ENCODE measurements around the gene KLHDC7B.
"Not testable (repeated sequence)": the region's sequence is repeated elsewhere in the genome, so short reads cannot be mapped to it uniquely, and the experiment has no call there.

Gene KLHDC7B

GRCh38 chr22:50531546-50531961 lies 14.1 kb upstream of the KLHDC7B start:
- H3K27ac Mint-ChIP-seq: peak overlapping the region; percentile 100
- H3K9me3 Mint-ChIP-seq: no peaks in the 10 kb centered on the region
- peak; percentile 63 for ATAC-seq
- H3K36me3 Mint-ChIP-seq: peaks cover 12% of the 10 kb centered on the region
- peak overlapping the region; percentile 97 for H3K4me3 Mint-ChIP-seq
- H3K27me3 Mint-ChIP-seq: no peaks in the 10 kb centered on the region
- H3K4me1 Mint-ChIP-seq: peaks cover 62% of the 10 kb centered on the region

GRCh38 chr22:50531962-50532674 lies 13.6 kb upstream of the KLHDC7B start:
- Mint-ChIP-seq H3K27me3 (no peaks in the 10 kb centered on the region), H3K4me1 (peaks cover 56% of the 10 kb centered on the region)

GRCh38 chr22:50532824-50533796 lies 12.6 kb upstream of the KLHDC7B start:
- no peaks in the 10 kb centered on the region for H3K27me3 Mint-ChIP-seq
- H3K4me3 Mint-ChIP-seq: peak overlapping the region; percentile 97
- no peak for ATAC-seq
- peaks cover 52% of the 10 kb centered on the region for H3K4me1 Mint-ChIP-seq
- peaks cover 8% of the 10 kb centered on the region for H3K36me3 Mint-ChIP-seq
- peak overlapping the region; percentile 100 for H3K27ac Mint-ChIP-seq
- H3K9me3 Mint-ChIP-seq: no peaks in the 10 kb centered on the region

More at GRCh38 chr22:50531962-50532674, 13.6 kb upstream of the KLHDC7B start:
- Mint-ChIP-seq H3K36me3 (peaks cover 12% of the 10 kb centered on the region), H3K9me3 (no peaks in the 10 kb centered on the region), H3K27ac (peak overlapping the region; percentile 100), H3K4me3 (peak overlapping the region; percentile 97)
- ATAC-seq: no peak

GRCh38 chr22:50533856-50534711 lies 11.6 kb upstream of the KLHDC7B start:
- H3K9me3 Mint-ChIP-seq, ATAC-seq, H3K27me3 Mint-ChIP-seq, H3K36me3 Mint-ChIP-seq: not testable (repeated sequence)
- H3K27ac Mint-ChIP-seq: peak overlapping the region; percentile 100
- peak overlapping the region; percentile 97 for H3K4me3 Mint-ChIP-seq
- peaks cover 48% of the 10 kb centered on the region for H3K4me1 Mint-ChIP-seq

GRCh38 chr22:50535113-50535512 lies 10.6 kb upstream of the KLHDC7B start:
- H3K27ac Mint-ChIP-seq: peak overlapping the region; percentile 100
- no peaks in the 10 kb centered on the region for H3K9me3 Mint-ChIP-seq
- H3K27me3 Mint-ChIP-seq: no peaks in the 10 kb centered on the region
- no peak for ATAC-seq
- no peaks in the 10 kb centered on the region for H3K36me3 Mint-ChIP-seq
- peaks cover 58% of the 10 kb centered on the region for H3K4me1 Mint-ChIP-seq
- H3K4me3 Mint-ChIP-seq: peak overlapping the region; percentile 73

GRCh38 chr22:50536226-50536625 lies 9.5 kb upstream of the KLHDC7B start:
- no peaks in the 10 kb centered on the region for H3K27me3 Mint-ChIP-seq
- ATAC-seq: no peak
- H3K36me3 Mint-ChIP-seq: no peaks in the 10 kb centered on the region
- no peak overlapping the region for H3K4me3 Mint-ChIP-seq
- peaks cover 69% of the 10 kb centered on the region for H3K4me1 Mint-ChIP-seq
- H3K27ac Mint-ChIP-seq: no peak overlapping the region
- no peaks in the 10 kb centered on the region for H3K9me3 Mint-ChIP-seq

- Mint-ChIP-seq H3K36me3 (no peaks in the 10 kb centered on the region), H3K4me3 (no peak overlapping the region), H3K4me1 (peaks cover 74% of the 10 kb centered on the region), H3K27me3 (no peaks in the 10 kb centered on the region), H3K9me3 (no peaks in the 10 kb centered on the region), H3K27ac (peak overlapping the region; percentile 88)
- ATAC-seq: no peak
Measured at GRCh38 chr22:50537765-50538164, 7.9 kb upstream of the KLHDC7B start.

- Mint-ChIP-seq H3K27me3 (no peaks in the 10 kb centered on the region), H3K4me1 (peaks cover 64% of the 10 kb centered on the region), H3K36me3 (no peaks in the 10 kb centered on the region), H3K27ac (peak overlapping the region; percentile 88), H3K9me3 (no peaks in the 10 kb centered on the region), H3K4me3 (no peak overlapping the region)
- ATAC-seq: no peak
Measured at GRCh38 chr22:50540381-50540780, 5.3 kb upstream of the KLHDC7B start.

- not testable (repeated sequence) for H3K36me3 Mint-ChIP-seq, H3K27me3 Mint-ChIP-seq, ATAC-seq, H3K9me3 Mint-ChIP-seq
- Mint-ChIP-seq H3K4me1 (peaks cover 62% of the 10 kb centered on the region), H3K4me3 (peak overlapping the region; percentile 67), H3K27ac (peak overlapping the region; percentile 88)
Measured at GRCh38 chr22:50541667-50542026, 4.1 kb upstream of the KLHDC7B start.

- ATAC-seq: peak; percentile 66
- peaks cover 63% of the 10 kb centered on the region for H3K4me1 Mint-ChIP-seq
Measured at GRCh38 chr22:50542416-50542927, 3.2 kb upstream of the KLHDC7B start.

GRCh38 chr22:50544078-50544745 lies 1.5 kb upstream of the KLHDC7B start:
- H3K36me3 Mint-ChIP-seq: no peaks in the 10 kb centered on the region
- no peaks in the 10 kb centered on the region for H3K27me3 Mint-ChIP-seq
- peaks cover 61% of the 10 kb centered on the region for H3K4me1 Mint-ChIP-seq
- no peaks in the 10 kb centered on the region for H3K9me3 Mint-ChIP-seq
- peak overlapping the region; percentile 46 for H3K4me3 Mint-ChIP-seq
- H3K27ac Mint-ChIP-seq: peak overlapping the region; percentile 89
- peak; percentile 24 for ATAC-seq

More at GRCh38 chr22:50542416-50542927, 3.2 kb upstream of the KLHDC7B start:
- Mint-ChIP-seq H3K27ac (peak overlapping the region; percentile 88), H3K27me3 (no peaks in the 10 kb centered on the region), H3K36me3 (no peaks in the 10 kb centered on the region), H3K4me3 (peak overlapping the region; percentile 65), H3K9me3 (no peaks in the 10 kb centered on the region)

GRCh38 chr22:50544746-50545253 lies 899 bp upstream of the KLHDC7B start:
- H3K9me3 Mint-ChIP-seq: no peaks in the 10 kb centered on the region
- no peaks in the 10 kb centered on the region for H3K36me3 Mint-ChIP-seq
- no peak overlapping the region for H3K4me3 Mint-ChIP-seq
- H3K27me3 Mint-ChIP-seq: no peaks in the 10 kb centered on the region
- H3K4me1 Mint-ChIP-seq: peaks cover 60% of the 10 kb centered on the region
- peak overlapping the region; percentile 89 for H3K27ac Mint-ChIP-seq
- ATAC-seq: no peak

- Mint-ChIP-seq H3K27me3 (no peaks in the 10 kb centered on the region), H3K4me3 (no peak overlapping the region), H3K36me3 (no peaks in the 10 kb centered on the region), H3K9me3 (no peaks in the 10 kb centered on the region), H3K4me1 (peaks cover 53% of the 10 kb centered on the region), H3K27ac (peak overlapping the region; percentile 89)
- ATAC-seq: peak; percentile 50
Measured at GRCh38 chr22:50546326-50547262, 895 bp downstream of the KLHDC7B start.
